Measurements from ENCODE around the gene UBL4A.

UBL4A gene

DNA sequence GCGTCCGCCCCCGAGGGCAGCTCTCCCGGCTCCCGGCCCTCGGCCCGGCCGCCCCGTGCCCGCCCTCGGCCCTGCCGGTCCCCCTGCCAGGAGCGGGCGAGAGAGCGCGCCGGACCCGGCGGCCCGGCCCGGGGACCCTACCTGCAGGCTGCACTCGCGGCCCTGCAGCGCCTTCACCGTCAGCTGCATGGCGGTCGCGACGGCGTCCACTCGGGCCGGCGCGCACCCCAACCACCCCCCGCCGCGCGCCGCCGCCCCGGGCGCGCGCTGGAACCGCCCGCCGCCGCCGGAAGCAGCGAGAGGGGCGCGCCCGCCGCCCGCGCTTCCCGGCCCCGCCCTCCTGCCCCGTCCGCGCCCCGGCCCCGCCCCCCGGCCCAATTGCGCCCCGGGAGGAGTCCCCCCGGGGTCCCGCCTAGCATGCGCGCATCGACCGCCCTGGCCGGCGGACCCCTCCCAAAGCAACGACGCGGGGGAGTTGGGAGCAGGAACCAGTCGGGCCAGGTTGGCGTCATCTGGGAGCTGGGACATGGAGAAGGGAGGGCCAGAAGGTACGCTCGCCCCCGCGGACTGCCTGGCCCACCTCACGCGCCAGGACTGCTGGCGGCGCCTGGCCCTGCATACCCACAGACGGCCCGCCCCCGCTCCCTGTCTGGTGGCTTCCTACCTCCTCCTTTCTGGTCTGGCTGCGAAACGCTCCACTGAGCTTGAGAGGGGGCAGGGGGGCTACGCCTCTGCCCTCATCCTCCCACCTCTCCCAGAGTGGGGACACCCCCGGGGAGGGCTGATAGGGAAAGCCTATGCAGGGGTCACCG is at the start of gene UBL4A:
TSS of gene UBL4A (minus strand) at position 220 of the 812 bp plus-strand sequence. CDS start at position 189, 31 bp downstream.
- peak in 1 of 2 donors; percentile 3 for DNase-seq (ENCODE audit: low read depth in 1 of 2, low spot score in 1 of 2)

DNA sequence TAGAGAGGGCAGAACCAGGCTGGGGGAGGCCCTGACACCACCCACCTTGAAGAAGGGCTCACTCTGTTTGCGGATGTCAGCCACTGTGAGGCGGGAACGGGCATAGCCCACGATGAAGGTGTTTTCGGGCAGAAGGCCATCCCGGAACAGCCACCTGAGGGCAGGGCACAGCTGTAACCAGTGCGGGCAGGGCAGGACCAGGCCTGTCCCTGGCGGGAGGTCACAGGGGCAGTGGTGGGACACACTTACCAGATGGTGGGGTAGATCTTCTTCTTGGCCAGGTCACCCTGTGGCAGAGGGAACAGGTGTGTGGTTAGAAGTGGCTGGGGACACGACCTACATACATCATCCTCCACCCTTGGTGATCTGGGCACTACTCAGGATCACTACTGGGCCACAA is 49.5 kb upstream of the UBL4A start:
- DNase-seq (ENCODE audit: low read depth in 1 of 2, low spot score in 1 of 2), result no peak

DNA sequence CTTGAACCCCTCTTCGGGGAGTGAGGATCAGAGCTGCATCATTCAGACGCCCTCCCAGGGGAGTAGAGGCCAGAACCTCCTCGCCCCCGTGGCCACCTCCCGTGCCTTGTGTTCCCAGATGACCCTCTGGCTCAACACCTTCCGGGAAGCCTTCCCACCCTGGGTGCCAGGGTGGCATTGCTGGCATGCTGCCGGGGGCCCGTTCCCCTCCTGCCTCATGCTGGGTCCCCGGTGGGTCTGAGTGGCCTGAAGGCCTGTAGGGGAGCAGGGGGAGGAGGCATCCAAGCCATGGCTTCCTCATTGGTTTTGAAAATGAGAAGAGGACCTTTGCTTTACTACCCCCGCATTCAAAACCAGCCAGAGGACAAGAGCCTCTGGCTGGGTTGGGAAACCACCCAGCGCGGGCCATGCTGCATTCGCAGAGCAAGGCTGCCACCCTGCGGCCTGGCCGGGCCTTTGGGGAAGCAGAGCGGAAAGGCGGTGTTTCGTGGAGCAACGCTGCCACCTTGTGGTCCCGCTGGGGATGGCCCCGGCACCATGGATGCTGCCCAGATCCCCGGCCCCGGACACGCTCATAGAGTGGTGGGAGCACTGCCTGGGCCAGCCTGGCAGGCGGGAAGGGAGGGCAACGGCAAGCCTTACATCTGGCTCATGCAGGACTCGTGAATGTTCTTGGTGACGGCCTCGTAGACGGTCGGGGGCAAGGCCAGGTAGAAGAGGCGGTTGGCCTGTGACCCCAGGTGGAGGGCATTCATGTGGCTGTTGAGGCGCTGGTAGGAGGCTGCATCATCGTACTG is 48.3 kb upstream of the UBL4A start:
- DNase-seq (ENCODE audit: low read depth in 1 of 2, low spot score in 1 of 2), result peak; percentile 73 to 79

DNA sequence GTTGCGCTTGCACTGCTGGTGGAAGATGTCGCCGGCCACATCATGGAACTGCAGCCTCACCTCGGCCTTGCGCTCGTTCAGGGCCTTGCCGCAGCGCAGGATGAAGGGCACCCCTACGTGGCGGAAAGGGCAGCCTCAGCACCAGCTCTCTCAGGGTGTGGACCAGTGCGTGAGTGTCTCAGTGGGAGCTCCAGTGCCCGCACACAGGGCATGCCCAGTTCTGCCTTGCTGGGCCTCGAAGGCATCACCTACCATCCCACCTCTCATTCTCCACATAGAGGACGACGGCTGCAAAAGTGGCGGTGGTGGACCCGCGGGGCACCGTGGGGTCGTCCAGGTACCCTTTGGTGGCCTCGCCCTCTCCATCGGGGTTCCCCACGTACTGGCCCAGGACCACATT is 46.3 kb upstream of the UBL4A start:
- no peak for DNase-seq (ENCODE audit: low read depth in 1 of 2, low spot score in 1 of 2)

DNA sequence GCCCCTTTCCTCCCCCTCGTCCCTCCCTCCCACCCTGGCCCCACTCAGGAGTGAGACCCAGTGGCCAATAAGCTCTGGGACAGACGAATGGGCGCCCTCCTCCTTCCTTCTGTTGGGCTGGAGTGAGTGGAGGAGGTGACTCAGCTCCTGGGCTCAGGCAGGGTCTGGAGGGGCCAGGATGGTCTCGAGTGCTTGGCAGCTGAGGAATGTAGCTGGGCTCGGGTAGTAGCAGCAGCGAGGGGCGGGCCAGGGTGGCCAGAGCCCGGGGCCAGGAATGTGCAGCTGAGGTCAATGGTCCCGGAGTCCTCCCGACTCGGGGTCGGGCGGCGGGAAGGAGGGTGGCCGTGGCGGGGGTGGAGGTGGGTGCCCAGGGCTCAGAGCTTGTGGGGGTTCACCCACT is 45.2 kb upstream of the UBL4A start:
- DNase-seq (ENCODE audit: low read depth in 1 of 2, low spot score in 1 of 2), result no peak

DNA sequence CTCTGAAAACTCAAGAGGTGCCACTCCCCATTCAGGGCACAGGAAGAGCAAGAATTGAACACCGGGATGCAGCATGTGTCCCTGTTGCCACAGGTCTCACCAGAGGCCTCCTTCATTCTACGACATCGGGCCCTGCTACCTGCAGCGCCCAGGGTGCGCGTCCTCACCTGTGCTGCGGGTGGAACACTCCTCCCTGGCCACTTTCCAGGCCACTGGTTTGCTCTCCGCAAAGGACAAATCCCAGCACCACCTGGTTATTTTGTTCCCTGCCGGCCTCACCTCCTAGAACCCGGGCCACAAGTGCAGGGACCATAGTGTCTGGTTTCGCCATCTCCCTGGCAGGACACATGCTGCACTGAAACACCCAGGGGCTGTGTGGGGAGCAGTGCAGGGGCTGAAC is 43.9 kb upstream of the UBL4A start:
- DNase-seq (ENCODE audit: low read depth in 1 of 2, low spot score in 1 of 2), result no peak

DNA sequence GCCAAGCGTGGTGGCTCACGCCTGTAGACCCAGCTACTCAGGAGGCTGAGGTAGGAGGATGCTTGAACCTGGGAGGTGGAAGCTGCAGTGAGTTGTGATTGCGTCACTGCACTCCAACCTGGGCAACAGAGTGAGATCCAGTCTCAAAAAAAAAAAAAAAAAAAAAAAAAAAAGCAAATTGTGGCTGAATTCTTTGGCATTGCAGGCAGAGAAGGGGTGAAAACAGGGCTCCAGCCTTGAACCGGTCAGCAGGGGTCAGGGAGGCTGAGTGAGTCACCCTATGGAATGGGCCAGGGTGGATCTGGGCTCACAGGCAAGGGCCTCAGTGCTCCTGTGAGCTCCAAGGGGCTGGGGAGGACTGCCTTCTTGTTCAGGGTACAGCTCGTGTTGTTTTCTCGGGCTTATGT is 42.8 kb upstream of the UBL4A start:
- no peak for DNase-seq (ENCODE audit: low read depth in 1 of 2, low spot score in 1 of 2)

DNA sequence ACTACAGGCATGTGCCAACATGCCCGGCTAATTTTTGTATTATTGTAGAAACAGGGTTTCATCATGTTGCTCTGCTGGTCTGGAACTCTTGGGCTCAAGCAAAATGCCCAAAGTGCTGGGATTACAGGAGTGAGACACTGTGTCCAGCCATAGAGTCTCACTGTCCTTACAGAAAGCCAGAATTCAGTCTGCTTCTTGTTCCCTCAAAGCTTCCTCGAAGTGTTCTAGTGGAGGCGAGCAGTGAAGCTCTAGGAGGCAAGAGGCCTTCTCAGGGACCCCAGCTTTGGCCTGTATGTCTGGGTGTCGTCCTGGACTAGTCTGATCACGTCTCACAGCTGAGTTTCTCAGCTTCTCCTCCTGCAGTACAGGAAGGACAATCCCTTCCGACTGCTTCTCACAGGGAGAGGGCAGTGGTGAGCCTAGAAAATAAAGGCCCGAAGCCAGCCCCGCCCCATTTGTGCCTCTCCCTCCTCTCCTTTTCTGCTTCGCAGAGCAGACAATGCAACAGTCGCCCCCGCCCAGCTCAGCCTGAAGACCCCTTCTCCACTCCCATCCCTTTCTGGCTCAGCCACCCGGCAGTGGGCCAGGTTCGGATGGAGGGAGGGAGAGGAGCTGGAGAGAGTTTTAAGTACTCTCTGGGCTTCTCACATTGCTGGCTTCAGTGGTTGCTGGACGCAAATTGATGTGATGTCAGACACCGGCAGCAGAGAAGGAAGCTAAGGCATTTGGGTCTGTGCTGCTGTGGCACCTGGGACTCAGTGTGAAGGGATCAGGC is 40.7 kb upstream of the UBL4A start:
- DNase-seq (ENCODE audit: low read depth in 1 of 2, low spot score in 1 of 2), result peak in 1 of 2 donors; percentile 39

DNA sequence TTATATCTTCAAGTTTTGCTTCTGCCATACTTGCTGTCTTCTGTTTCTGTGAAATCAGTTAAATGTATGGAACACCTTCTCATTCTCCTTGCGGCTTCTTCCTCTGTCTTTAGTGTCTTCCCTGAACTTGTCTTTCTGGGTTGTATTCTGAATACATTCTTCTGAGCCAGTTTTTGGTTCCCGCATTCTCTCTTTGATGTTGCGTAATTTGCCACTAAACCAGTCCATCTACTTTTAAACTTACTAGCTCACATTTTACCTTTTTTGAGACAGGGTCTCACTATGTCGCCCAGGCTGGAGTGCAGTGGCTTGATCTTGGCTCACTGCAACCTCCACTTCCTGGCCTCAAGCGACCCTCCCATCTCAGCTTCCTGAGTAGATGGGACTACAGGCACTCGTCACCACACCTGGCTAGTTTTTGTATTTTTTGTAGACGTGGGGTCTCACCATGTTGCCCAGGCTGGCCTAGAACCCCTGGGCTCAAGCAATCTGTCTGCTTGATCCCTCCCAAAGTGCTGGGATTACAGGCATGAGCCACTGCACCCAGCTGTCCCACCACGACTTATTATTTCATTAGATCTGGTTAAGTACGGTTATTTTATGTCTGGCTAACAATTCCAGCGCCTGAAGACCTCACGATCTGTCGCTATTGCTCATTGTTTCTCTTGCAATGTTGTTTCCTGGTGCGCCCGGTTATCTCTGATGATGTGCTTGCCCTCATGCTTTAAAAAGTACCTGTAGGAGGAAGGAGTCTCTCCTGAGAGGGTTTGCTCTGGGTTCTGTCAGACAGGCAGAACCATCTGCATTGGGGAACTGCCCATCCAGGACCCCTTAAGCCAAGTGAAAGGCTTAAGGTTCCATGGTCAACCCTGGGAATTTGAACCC is 39.4 kb upstream of the UBL4A start:
- DNase-seq (ENCODE audit: low read depth in 1 of 2, low spot score in 1 of 2), result no peak

DNA sequence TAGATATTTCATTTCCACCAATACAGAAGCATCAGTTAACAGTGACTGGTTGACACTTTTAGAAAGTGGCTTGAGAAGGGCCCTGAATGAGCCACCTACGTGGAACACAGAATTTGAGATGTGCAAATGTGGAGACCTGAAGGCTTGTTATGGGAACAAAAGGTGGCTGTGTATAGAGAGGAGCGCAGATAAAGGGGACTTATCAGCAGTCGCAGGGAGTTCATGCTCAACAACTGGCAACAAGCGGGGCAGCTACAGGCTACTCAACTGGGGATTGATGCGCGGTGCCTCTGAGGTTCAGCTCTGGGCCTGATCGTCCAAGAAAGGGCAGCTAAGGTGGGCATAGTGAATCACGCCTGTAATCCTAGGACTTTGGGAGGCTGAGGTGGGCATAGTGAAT is 33.0 kb upstream of the UBL4A start:
- DNase-seq (ENCODE audit: low read depth in 1 of 2, low spot score in 1 of 2), result no peak

DNA sequence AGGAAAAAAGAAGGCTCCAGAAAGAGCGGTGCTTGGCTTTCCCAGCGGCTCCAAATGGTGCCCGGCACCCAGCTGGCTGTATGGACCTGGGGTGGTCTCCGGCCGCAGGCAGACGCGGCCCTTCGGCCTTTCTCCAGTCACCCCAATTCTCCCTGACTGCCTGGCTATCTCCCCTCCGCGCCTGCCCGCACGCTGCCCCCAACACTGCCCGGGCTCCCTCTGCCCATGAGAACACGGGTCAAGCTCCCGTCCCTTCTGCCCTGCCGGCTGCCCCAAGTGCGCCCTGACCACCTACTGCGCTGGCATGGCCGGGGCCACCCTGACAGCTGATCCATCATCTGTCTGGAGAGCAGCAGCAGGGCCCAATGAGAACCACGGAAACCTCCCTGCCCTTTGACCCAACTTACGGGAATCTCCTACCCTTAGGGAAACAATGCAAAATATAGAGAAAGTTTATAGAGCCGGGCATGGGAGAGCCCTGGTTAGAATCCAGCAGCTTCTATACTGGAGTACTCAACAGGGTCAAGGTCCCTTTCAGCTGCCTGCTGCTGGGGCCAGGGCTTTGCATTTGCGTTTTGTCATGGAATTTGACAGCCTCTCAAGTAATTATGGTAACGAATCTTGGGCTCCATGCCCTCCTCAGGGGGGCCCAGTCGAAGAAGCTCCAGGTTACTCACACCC is 30.8 kb upstream of the UBL4A start:
- no peak for DNase-seq (ENCODE audit: low read depth in 1 of 2, low spot score in 1 of 2)

DNA sequence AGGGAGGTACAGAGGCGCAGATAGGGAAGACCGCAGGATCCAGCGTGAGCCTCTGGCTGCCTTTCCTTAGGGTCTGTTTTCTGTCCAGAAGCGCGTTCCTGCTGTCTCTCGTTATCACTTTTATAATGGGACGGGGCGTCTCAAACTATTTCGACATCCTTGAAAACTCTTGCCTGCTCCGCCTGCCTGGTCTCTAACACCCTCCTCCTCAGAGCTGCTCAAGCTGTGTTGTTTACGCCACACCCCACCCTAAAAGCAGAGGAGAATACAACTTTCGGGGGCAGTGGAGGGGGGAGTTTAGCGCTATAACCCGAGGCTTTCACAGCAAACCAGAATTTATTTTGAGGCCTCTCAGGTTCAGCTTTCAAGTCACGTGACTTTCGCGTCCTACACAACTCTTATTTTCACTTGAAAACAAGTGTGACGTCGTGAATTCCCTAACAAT is 30.3 kb upstream of the UBL4A start:
- DNase-seq (ENCODE audit: low read depth in 1 of 2, low spot score in 1 of 2), result no peak

DNA sequence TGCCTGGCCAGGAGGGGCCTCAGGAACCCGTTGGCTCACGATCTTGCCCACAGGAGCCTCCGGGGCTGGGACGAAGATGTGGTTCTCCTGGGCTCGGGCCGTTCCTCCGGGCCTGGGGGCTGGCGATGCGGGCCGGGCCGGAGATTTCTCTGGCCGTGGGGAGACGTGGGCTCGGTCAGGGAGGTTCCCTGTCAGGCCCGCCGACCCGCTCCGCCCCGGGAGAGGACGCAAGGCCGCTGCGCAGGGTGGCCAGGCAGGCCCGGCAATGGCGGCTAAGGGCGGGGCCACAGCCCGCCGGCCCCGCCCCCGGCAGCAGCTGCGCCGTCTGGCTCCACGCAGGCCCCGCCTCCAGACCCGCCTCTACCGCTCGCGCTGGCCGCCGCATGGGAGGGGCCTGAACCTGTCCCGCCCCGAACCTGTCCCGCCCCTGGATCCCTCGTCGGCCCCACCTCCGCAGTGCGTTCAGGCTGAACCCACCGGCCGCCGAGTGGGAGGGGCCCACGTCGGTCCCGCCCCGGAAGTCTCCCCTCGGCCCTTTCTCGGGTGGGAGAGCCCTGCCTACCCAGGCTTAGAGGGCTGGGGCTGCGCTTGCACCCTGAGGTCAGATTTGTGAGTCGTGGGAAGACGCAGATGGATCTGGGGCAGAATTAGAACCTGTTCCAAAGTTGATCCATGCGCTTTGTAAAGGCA is 29.7 kb upstream of the UBL4A start, which contains the start of gene FAM3A:
TSS of gene FAM3A (minus strand) at position 267 of the 690 bp plus-strand sequence. CDS start 460 bp downstream, outside the sequence.
- peak; percentile 84 to 89 for DNase-seq (ENCODE audit: low read depth in 1 of 2, low spot score in 1 of 2)

DNA sequence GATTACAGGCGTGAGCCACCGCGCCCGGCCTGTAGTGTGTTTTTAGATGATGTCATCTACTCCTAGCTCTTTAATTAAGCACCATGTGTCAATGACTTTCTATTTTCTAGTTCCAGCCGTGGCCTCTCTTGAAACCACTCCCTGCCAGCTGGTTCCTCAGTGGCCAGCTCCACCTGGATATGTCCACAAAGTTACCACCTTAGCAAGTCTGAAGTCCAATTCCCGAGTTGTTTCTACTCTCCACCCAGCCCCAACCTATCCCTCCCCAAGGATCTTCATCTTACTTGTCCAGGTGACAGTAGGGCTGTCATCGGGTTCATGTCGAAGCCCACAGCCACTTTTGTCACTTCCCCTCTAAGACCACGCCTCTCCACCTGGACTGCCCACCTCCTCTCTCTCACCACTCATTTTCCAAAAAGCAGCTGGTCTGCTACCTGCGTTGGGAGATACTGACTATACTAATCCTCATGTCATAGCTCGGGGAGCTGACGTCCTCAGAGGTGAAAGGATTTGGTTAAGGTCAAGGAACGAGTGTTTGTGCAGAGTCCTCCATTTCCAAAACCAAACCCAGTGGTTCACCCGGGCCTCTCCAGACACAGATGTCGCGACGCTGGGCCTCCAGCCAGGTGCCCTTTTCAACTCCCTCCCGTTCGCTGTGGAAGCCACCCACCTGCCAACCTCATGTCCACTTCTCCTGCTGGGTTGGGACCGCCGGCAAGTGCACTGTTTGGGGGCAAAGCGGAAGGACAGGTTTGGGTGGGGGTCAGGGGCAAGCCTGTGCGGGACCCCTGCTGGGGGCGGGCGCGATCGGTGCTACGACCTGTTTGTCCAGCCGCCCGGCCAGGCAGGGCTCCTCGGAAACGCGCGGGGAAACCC is 28.9 kb upstream of the UBL4A start:
- DNase-seq (ENCODE audit: low read depth in 1 of 2, low spot score in 1 of 2), result no peak

DNA sequence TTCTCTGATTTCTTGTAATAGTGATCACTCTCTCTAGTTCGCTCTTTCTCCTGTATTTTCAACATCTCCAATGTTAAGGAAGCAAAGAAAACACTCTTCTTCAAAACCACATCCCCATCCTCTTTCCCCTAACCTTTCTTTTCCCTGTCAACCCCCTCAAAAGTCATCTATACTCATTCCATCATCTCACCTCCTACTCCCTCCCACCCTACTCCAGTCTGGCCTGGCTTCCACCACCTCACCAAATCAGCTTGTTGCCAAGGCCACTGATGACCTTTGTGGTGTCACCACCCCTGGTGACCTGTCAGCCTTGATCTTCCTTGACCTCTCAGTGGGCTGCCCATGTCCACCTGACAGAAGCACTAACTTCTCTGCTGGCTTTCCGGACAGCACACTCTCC is 27.3 kb upstream of the UBL4A start:
- DNase-seq (ENCODE audit: low read depth in 1 of 2, low spot score in 1 of 2), result no peak

DNA sequence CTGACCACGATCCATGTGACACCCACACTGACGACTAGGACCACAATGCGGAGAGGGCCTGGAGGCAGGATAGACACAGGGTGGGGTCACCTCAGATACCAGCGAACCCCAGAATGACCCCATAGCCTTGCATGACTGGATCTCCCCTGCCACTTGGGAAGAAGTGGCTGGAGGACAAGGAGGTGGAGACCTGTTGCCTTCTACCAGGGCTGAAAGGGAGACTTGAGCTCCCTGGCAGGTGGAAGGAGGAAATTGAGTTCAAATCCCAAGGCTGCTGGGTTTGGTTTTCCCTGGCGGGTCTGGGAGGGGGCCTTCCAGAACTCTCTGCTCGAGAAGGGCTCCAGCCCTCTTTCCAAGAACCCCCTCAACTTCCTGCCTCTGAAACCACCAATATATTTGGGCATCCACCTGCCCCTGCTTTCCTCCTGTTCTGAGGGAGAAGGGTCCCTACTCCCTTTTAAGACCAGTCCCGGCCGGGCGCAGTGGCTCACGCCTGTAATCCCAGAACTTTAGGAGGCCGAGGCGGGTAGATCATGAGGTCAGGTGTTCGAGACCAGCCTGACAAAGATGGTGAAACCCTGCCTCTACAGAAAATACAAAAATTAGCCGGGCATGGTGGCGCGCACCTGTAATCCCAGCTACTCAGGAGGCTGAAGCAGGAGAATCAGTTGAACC is 26.6 kb upstream of the UBL4A start:
- DNase-seq (ENCODE audit: low read depth in 1 of 2, low spot score in 1 of 2), result no peak

DNA sequence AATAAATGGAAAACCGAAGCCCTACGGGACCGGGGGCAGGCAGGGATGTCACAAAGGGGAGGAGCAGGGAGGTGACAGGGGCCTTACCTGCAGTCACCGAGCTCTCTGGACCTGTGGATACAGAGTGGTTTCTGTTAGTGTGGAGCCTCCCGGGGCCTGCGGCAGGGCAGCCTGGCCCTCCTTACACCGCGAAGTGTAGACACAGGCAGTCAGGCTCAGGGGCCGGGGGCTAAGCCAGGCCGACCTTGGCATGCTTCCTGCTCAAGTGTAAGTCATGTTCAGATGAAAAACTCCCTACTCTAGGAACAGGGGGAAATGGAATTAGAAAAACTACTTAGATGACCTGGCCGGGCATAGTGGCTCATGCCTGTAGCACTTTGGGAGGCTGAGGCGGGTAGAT is 25.3 kb upstream of the UBL4A start:
- no peak for DNase-seq (ENCODE audit: low read depth in 1 of 2, low spot score in 1 of 2)

DNA sequence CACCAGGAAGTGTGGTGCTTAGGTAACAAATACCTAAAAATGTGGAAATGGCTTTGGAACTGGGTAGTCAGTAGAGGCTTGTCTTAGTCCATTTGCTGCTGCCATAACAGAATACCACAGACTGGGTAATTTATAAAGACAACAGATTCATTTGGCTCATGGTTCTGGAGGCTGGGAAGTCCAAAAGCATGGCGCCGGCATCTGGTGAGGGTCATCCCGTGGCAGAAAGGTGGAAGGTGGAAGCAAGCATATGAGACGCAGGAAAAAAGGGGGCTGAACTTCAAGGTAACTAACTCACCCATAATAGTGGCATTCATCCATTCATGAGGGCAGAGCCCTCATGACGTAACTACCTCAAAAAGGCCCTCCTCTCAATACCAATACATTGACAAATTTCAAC is 23.0 kb upstream of the UBL4A start:
- DNase-seq (ENCODE audit: low read depth in 1 of 2, low spot score in 1 of 2), result no peak

Measured in activated CD4-positive, alpha-beta T cell treated with anti-CD3 and anti-CD28 coated beads, Interleukin-2, amount 50 U/mL, for 24 hours (primary cell).